HEK293T (cell line): ENCODE results near the gene C2orf72.
"Not testable (repeated sequence)": the region's sequence is repeated elsewhere in the genome, so short reads cannot be mapped to it uniquely, and the experiment has no call there.

Experiments
- CTCF ChIA-PET: fragments of 350-600 bp; formaldehyde crosslinking; extraction: SDS; loops from one replicate; lab custom pipeline; 2021; ENCODE audit warnings: antibody characterized with exemption, inconsistent platforms; lab: Yijun Ruan, JAX
- POLR2A ChIA-PET: fragments of 350-600 bp; formaldehyde crosslinking; extraction: SDS; loops from one replicate; lab custom pipeline; 2020; ENCODE audit warnings: antibody characterized with exemption, inconsistent platforms; lab: Yijun Ruan, JAX
- DNase-seq: peaks from one replicate; pipeline ENCODE4 v3.0.0; 2012; ENCODE audit warnings: mixed read lengths; ENCODE audit errors: extremely low spot score
- ARNT ChIP-seq: fragments of 450-650 bp; IDR thresholded peaks from 2 replicates; pipeline ENCODE4 v1.6.1; 2017; ENCODE audit warnings: mild to moderate bottlenecking
- BHLHE40 ChIP-seq: fragments of 450-650 bp; IDR thresholded peaks from 2 replicates; pipeline ENCODE4 v1.6.1; 2016; ENCODE audit warnings: mild to moderate bottlenecking, moderate library complexity, borderline replicate concordance
- CTBP1 ChIP-seq: fragments of 450-650 bp; IDR thresholded peaks from 2 replicates; pipeline ENCODE4 v1.6.1; 2016; ENCODE audit warnings: borderline replicate concordance
- ELF4 ChIP-seq: fragments of 450-650 bp; IDR thresholded peaks from 2 replicates; pipeline ENCODE4 v1.6.1; 2017; ENCODE audit warnings: antibody characterized with exemption
- FOXA1 ChIP-seq: fragments of 450-650 bp; IDR thresholded peaks from 2 replicates; pipeline ENCODE4 v1.6.1; 2016; ENCODE audit warnings: mild to moderate bottlenecking
- FOXK2 ChIP-seq: fragments of 450-650 bp; IDR thresholded peaks from 2 replicates; pipeline ENCODE4 v1.6.1; 2016; ENCODE audit warnings: mild to moderate bottlenecking
- FOXM1 ChIP-seq: fragments of 450-650 bp; IDR thresholded peaks from 2 replicates; pipeline ENCODE4 v1.6.1; 2017; ENCODE audit warnings: mild to moderate bottlenecking, borderline replicate concordance
- HDGF ChIP-seq: fragments of 450-650 bp; IDR thresholded peaks from 2 replicates; pipeline ENCODE4 v1.6.1; 2017; ENCODE audit warnings: antibody characterized with exemption, borderline replicate concordance
- L3MBTL2 ChIP-seq: fragments of 450-650 bp; conservative IDR thresholded peaks from 2 replicates; pipeline ENCODE4 v1.6.1; 2016; ENCODE audit warnings: mild to moderate bottlenecking
- LEF1 ChIP-seq: fragments of 450-650 bp; IDR thresholded peaks from 2 replicates; pipeline ENCODE4 v1.6.1; 2017; ENCODE audit warnings: mild to moderate bottlenecking, borderline replicate concordance
- NFRKB ChIP-seq: fragments of 450-650 bp; IDR thresholded peaks from 2 replicates; pipeline ENCODE4 v1.6.1; 2016; ENCODE audit warnings: mild to moderate bottlenecking, moderate library complexity
- PKNOX1 ChIP-seq: fragments of 450-650 bp; IDR thresholded peaks from 2 replicates; pipeline ENCODE4 v1.6.1; 2016
- SP1 ChIP-seq: fragments of 450-650 bp; IDR thresholded peaks from 2 replicates; pipeline ENCODE4 v1.6.1; 2017
- SUZ12 ChIP-seq: fragments of 450-650 bp; IDR thresholded peaks from 2 replicates; pipeline ENCODE4 v1.6.1; 2016; ENCODE audit warnings: mild to moderate bottlenecking
- TARDBP ChIP-seq: fragments of 450-650 bp; IDR thresholded peaks from 2 replicates; pipeline ENCODE4 v1.6.1; 2016
- ZNF384 ChIP-seq: fragments of 450-650 bp; IDR thresholded peaks from 2 replicates; pipeline ENCODE4 v1.6.1; 2016

The C2orf72 gene

GRCh38 chr2:231017231-231017598 is 20.1 kb upstream of the C2orf72 start:
- ChIA-PET POLR2A (interaction anchor here (1.4 kb wide), 1 partner anchor 36 kb away, joined by 3 read pairs; no protein-coding TSS in a partner anchor), CTCF (no interaction called here)
- DNase-seq = no peak
- TF ChIP-seq SUZ12 = no peak
- TF ChIP-seq LEF1 = no peak
- TF ChIP-seq TARDBP = no peak
- no peak for TF ChIP-seq ELF4
- TF ChIP-seq NFRKB = no peak
- no peak for TF ChIP-seq CTBP1
- TF ChIP-seq L3MBTL2 = no peak
- no peak for TF ChIP-seq FOXM1
- no peak for TF ChIP-seq SP1
- no peak for TF ChIP-seq ZNF384
- no peak for TF ChIP-seq FOXA1
- TF ChIP-seq BHLHE40 = no peak

- POLR2A ChIA-PET = no interaction called here
- TF ChIP-seq ZNF384 = no peak
- no peak for TF ChIP-seq FOXK2
- no peak for TF ChIP-seq ARNT
- TF ChIP-seq CTBP1 = no peak
- TF ChIP-seq PKNOX1 = no peak
- TF ChIP-seq TARDBP = no peak
- TF ChIP-seq HDGF = no peak
- no peak for TF ChIP-seq NFRKB
- TF ChIP-seq LEF1 = no peak
- TF ChIP-seq SP1 = no peak
- no peak for TF ChIP-seq BHLHE40
- TF ChIP-seq ELF4 = no peak
- no peak for TF ChIP-seq FOXM1
- TF ChIP-seq FOXA1 = no peak
- no peak for TF ChIP-seq SUZ12
- no peak for TF ChIP-seq L3MBTL2
- DNase-seq = no peak
- CTCF ChIA-PET = no interaction called here
These were observed 19.1 kb upstream of the C2orf72 start for GRCh38 chr2:231018184-231018583.

GRCh38 chr2:231025059-231025458 is 12.3 kb upstream of the C2orf72 start:
- CTCF ChIA-PET, POLR2A ChIA-PET, DNase-seq: not testable (repeated sequence)

GRCh38 chr2:231028889-231029288 is 8.4 kb upstream of the C2orf72 start:
- ChIA-PET CTCF (no interaction called here), POLR2A (no interaction called here)
- TF ChIP-seq TARDBP (no peak), NFRKB (no peak), FOXK2 (no peak), FOXA1 (no peak), SP1 (no peak), ELF4 (no peak), CTBP1 (no peak), HDGF (no peak), BHLHE40 (no peak), PKNOX1 (no peak), LEF1 (no peak), L3MBTL2 (no peak)
- no peak for DNase-seq

GRCh38 chr2:231029563-231029962 is 7.8 kb upstream of the C2orf72 start:
- ChIA-PET POLR2A (no interaction called here), CTCF (no interaction called here)
- TF ChIP-seq HDGF = no peak
- TF ChIP-seq CTBP1 = no peak
- no peak for TF ChIP-seq SUZ12
- TF ChIP-seq TARDBP = no peak
- TF ChIP-seq LEF1 = no peak
- no peak for TF ChIP-seq SP1
- no peak for TF ChIP-seq FOXM1
- no peak for TF ChIP-seq FOXA1
- no peak for TF ChIP-seq FOXK2
- TF ChIP-seq PKNOX1 = no peak
- no peak for TF ChIP-seq BHLHE40
- TF ChIP-seq L3MBTL2 = no peak
- TF ChIP-seq ZNF384 = no peak
- TF ChIP-seq ARNT = no peak
- TF ChIP-seq ELF4 = no peak
- no peak for TF ChIP-seq NFRKB
- DNase-seq = no peak

- POLR2A ChIA-PET = interaction anchor here (0.9 kb wide), 1 partner anchor 22 kb away, joined by 3 read pairs; no protein-coding TSS in a partner anchor
- no peak for DNase-seq
- TF ChIP-seq CTBP1 = no peak
- peak; percentile 82 for TF ChIP-seq PKNOX1
- CTCF ChIA-PET = no interaction called here
These were observed 6.6 kb upstream of the C2orf72 start for GRCh38 chr2:231030725-231031124.
